Trophoblast cell (in vitro differentiated cells and primary cell): Measurements from ENCODE around the gene SMYD3.
A peak's percentile ranks its signal among the peaks of the same experiment; 100 is the strongest.

ENCODE experiments used
- DNase-seq, 2 donors: peaks; one replicate each; pipeline ENCODE4 v3.0.0-alpha.2; 2016
- H2AFZ ChIP-seq: 2 replicates; pipeline ENCODE4 v1.6.1; 2013; ENCODE audit warnings: low read length, moderate library complexity, mild to moderate bottlenecking; ENCODE audit not compliant: insufficient read depth, poor library complexity
- H2AK5ac ChIP-seq: 2 replicates; pipeline ENCODE4 v1.6.1; 2013; ENCODE audit warnings: mild to moderate bottlenecking, low read length
- H2BK120ac ChIP-seq: 2 replicates; pipeline ENCODE4 v1.6.1; 2013; ENCODE audit warnings: low read length, mild to moderate bottlenecking, moderate library complexity; ENCODE audit not compliant: insufficient read depth, poor library complexity
- H2BK12ac ChIP-seq: 2 replicates; pipeline ENCODE4 v1.6.1; 2013; ENCODE audit warnings: mild to moderate bottlenecking, low read length, moderate library complexity
- H2BK5ac ChIP-seq: 2 replicates; pipeline ENCODE4 v1.6.1; 2013; ENCODE audit warnings: low read length, low read depth, moderate library complexity, mild to moderate bottlenecking; ENCODE audit not compliant: poor library complexity
- H3K14ac ChIP-seq: 2 replicates; pipeline ENCODE4 v1.6.1; 2013; ENCODE audit warnings: mild to moderate bottlenecking, low read length
- H3K18ac ChIP-seq: 2 replicates; pipeline ENCODE4 v1.6.1; 2013; ENCODE audit warnings: mild to moderate bottlenecking, low read length
- H3K23ac ChIP-seq: 2 replicates; pipeline ENCODE4 v1.6.1; 2013; ENCODE audit warnings: low read length
- H3K27ac ChIP-seq: 2 replicates; pipeline ENCODE4 v1.5.1; 2013; ENCODE audit warnings: low read depth, mild to moderate bottlenecking, inconsistent platforms, low read length, moderate library complexity
- H3K27me3 ChIP-seq: 2 replicates; pipeline ENCODE4 v1.6.1; 2013; ENCODE audit warnings: inconsistent platforms, mild to moderate bottlenecking, low read length, moderate library complexity; ENCODE audit not compliant: insufficient read depth
- H3K36me3 ChIP-seq, 2 experiments: 1 replicate in 1 of 2; 2 replicates in 1 of 2; pipeline ENCODE4 v1.6.1; 2013; ENCODE audit warnings: low read length in 2 of 2, mild to moderate bottlenecking in 2 of 2, moderate library complexity in 1 of 2; ENCODE audit not compliant: insufficient read depth in 2 of 2, control insufficient read depth in 1 of 2
- H3K4ac ChIP-seq: 2 replicates; pipeline ENCODE4 v1.6.1; 2013; ENCODE audit warnings: low read depth, mild to moderate bottlenecking, low read length, moderate library complexity
- H3K4me1 ChIP-seq, 2 experiments: 1 replicate in 1 of 2; 2 replicates in 1 of 2; pipeline ENCODE4 v1.6.1; 2013; ENCODE audit warnings: low read length in 2 of 2, mild to moderate bottlenecking in 2 of 2, moderate library complexity in 1 of 2; ENCODE audit not compliant: insufficient read depth in 2 of 2, control insufficient read depth in 1 of 2
- H3K4me2 ChIP-seq: 2 replicates; pipeline ENCODE4 v1.6.1; 2013; ENCODE audit warnings: inconsistent platforms, mild to moderate bottlenecking, low read length, moderate library complexity
- H3K4me3 ChIP-seq: 2 replicates; pipeline ENCODE4 v1.5.1; 2013; ENCODE audit warnings: mild to moderate bottlenecking, low read depth, low read length, inconsistent platforms
- H3K79me1 ChIP-seq: one replicate; pipeline ENCODE4 v1.6.1; 2013; ENCODE audit warnings: low read length
- H3K79me2 ChIP-seq: 2 replicates; pipeline ENCODE4 v1.6.1; 2013; ENCODE audit warnings: low read length, mild to moderate bottlenecking; ENCODE audit not compliant: control insufficient read depth, insufficient read depth, poor library complexity
- H3K9ac ChIP-seq: 2 replicates; pipeline ENCODE4 v1.6.1; 2013; ENCODE audit warnings: mild to moderate bottlenecking, low read length
- H3K9me3 ChIP-seq: 2 replicates; pipeline ENCODE4 v1.6.1; 2013; ENCODE audit warnings: low read depth, mild to moderate bottlenecking, control low read depth, inconsistent platforms, low read length; ENCODE audit not compliant: insufficient read depth
- H4K12ac ChIP-seq: 2 replicates; pipeline ENCODE4 v1.6.1; 2013; ENCODE audit warnings: low read depth, mild to moderate bottlenecking, low read length, moderate library complexity
- H4K8ac ChIP-seq: 2 replicates; pipeline ENCODE4 v1.6.1; 2013; ENCODE audit warnings: low read depth, mild to moderate bottlenecking, low read length, moderate library complexity
- H4K91ac ChIP-seq: one replicate; pipeline ENCODE4 v1.6.1; 2013; ENCODE audit warnings: low read depth, mild to moderate bottlenecking, low read length, moderate library complexity
- WGBS: extraction: QIAGEN DNeasy Blood & Tissue Kit; methylation state at CpG from one replicate; pipeline ENCODE4 v1.1.7; 2013; ENCODE audit warnings: missing lambda C conversion rate; ENCODE audit not compliant: insufficient read length, insufficient coverage; ENCODE audit errors: extremely low coverage; 5-methylcytosine and 5-hydroxymethylcytosine counted together

Gene SMYD3

GRCh38 chr1:246121533-246121932 lies 385.5 kb downstream of the SMYD3 start:
- no peak overlapping the region for H3K18ac ChIP-seq
- H2BK5ac ChIP-seq: no peak overlapping the region
- H3K4me2 ChIP-seq: no peak overlapping the region
- H3K36me3 ChIP-seq: no peaks in the 10 kb centered on the region
- no peak overlapping the region for H3K23ac ChIP-seq
- H4K91ac ChIP-seq: no peak overlapping the region
- no CpG with 5 or more reads among the region's 4 CpGs for WGBS
- no peak overlapping the region for H2AK5ac ChIP-seq
- H3K79me1 ChIP-seq: peaks cover 3% of the 10 kb centered on the region
- DNase-seq: peak in 1 of 2 donors; percentile 79
- no peak overlapping the region for H3K4ac ChIP-seq
- H3K79me2 ChIP-seq: no peaks in the 10 kb centered on the region
- no peak overlapping the region for H3K27ac ChIP-seq
- no peak overlapping the region for H2BK12ac ChIP-seq
- no peak overlapping the region for H2BK120ac ChIP-seq
- no peak overlapping the region for H2AFZ ChIP-seq
- peaks cover 0 to 5% of the 10 kb centered on the region in 2 experiments for H3K4me1 ChIP-seq
- no peak overlapping the region for H3K9ac ChIP-seq
- H3K14ac ChIP-seq: no peak overlapping the region
- H3K27me3 ChIP-seq: no peaks in the 10 kb centered on the region
- no peak overlapping the region for H4K12ac ChIP-seq
- H4K8ac ChIP-seq: no peak overlapping the region
- H3K4me3 ChIP-seq: no peak overlapping the region
- H3K9me3 ChIP-seq: no peaks in the 10 kb centered on the region

GRCh38 chr1:246117066-246117791 lies 389.9 kb downstream of the SMYD3 start:
- Histone ChIP-seq H3K79me1 (peaks cover 3% of the 10 kb centered on the region), H2BK120ac (peak overlapping the region; percentile 6), H3K18ac (no peak overlapping the region), H3K4me1 (peaks cover 0 to 5% of the 10 kb centered on the region in 2 experiments), H2BK5ac (no peak overlapping the region), H2BK12ac (peak overlapping the region; percentile 58), H3K4ac (no peak overlapping the region), H3K9ac (no peak overlapping the region), H4K8ac (no peak overlapping the region), H3K36me3 (no peaks in the 10 kb centered on the region), H3K27me3 (no peaks in the 10 kb centered on the region), H3K14ac (no peak overlapping the region), H3K4me3 (no peak overlapping the region), H3K23ac (no peak overlapping the region), H2AFZ (no peak overlapping the region), H3K9me3 (no peaks in the 10 kb centered on the region), H4K91ac (no peak overlapping the region), H4K12ac (no peak overlapping the region), H2AK5ac (no peak overlapping the region), H3K27ac (no peak overlapping the region), H3K79me2 (no peaks in the 10 kb centered on the region), H3K4me2 (no peak overlapping the region)
- no CpG with 5 or more reads among the region's 10 CpGs for WGBS
- DNase-seq: peak in 1 of 2 donors; percentile 63

GRCh38 chr1:246114369-246114768 lies 392.7 kb downstream of the SMYD3 start:
- Histone ChIP-seq H2AK5ac (no peak overlapping the region), H3K27ac (no peak overlapping the region), H3K36me3 (peaks cover 2% of the 10 kb centered on the region in 2 experiments), H2BK5ac (no peak overlapping the region), H4K12ac (no peak overlapping the region), H3K79me1 (peaks cover 3% of the 10 kb centered on the region), H4K8ac (no peak overlapping the region), H2BK120ac (no peak overlapping the region), H3K9ac (no peak overlapping the region), H4K91ac (no peak overlapping the region), H3K4me3 (no peak overlapping the region), H3K4me1 (no peaks in the 10 kb centered on the region), H3K4ac (no peak overlapping the region), H3K14ac (no peak overlapping the region), H3K18ac (no peak overlapping the region), H2AFZ (no peak overlapping the region), H2BK12ac (peak overlapping the region; percentile 53), H3K23ac (no peak overlapping the region), H3K79me2 (no peaks in the 10 kb centered on the region), H3K4me2 (no peak overlapping the region), H3K27me3 (no peaks in the 10 kb centered on the region), H3K9me3 (peaks cover 4% of the 10 kb centered on the region)
- no peak for DNase-seq
- WGBS: no CpG with 5 or more reads among the region's 9 CpGs

GRCh38 chr1:246113555-246114095 lies 393.5 kb downstream of the SMYD3 start:
- Histone ChIP-seq H3K14ac (no peak overlapping the region), H4K8ac (no peak overlapping the region), H3K9me3 (peaks cover 4% of the 10 kb centered on the region), H3K27me3 (no peaks in the 10 kb centered on the region), H3K4ac (no peak overlapping the region), H4K12ac (no peak overlapping the region), H3K4me2 (no peak overlapping the region), H3K4me1 (peaks cover 0 to under 1% of the 10 kb centered on the region in 2 experiments), H3K18ac (no peak overlapping the region), H2BK5ac (no peak overlapping the region), H4K91ac (no peak overlapping the region), H3K79me1 (peaks cover 3% of the 10 kb centered on the region), H2AFZ (no peak overlapping the region), H3K27ac (no peak overlapping the region), H3K23ac (no peak overlapping the region), H3K36me3 (peaks cover 2% of the 10 kb centered on the region in 2 experiments), H2AK5ac (no peak overlapping the region), H3K79me2 (no peaks in the 10 kb centered on the region), H3K9ac (no peak overlapping the region), H2BK120ac (no peak overlapping the region), H2BK12ac (no peak overlapping the region), H3K4me3 (no peak overlapping the region)
- DNase-seq: no peak
- WGBS: no CpG with 5 or more reads among the region's 8 CpGs
